Stimulated activated CD8-positive, alpha-beta memory T cell treated with anti-CD3 and anti-CD28 coated beads, Interleukin-4, amount 100 ng/mL, for 1 hour (primary cell): ENCODE results near the gene CEP290.

ENCODE experiments used
- DNase-seq, 2 donors: peaks; one replicate each; pipeline ENCODE4 v3.0.0-alpha.2; 2020; ENCODE audit warnings: low read depth in 2 of 2, low spot score in 1 of 2

Gene CEP290

GRCh38 chr12:88141774-88142609 lies at the start of gene CEP290, which contains the start of gene TMTC3:
TSS of gene CEP290 (minus strand) at chr12:88142088. CDS start at chr12:88141307, 781 bp downstream.
TSS of gene TMTC3 (plus strand) at chr12:88142307. CDS start at chr12:88148316, 6,009 bp downstream.
- DNase-seq, result peak; percentile 74 to 84

DNA sequence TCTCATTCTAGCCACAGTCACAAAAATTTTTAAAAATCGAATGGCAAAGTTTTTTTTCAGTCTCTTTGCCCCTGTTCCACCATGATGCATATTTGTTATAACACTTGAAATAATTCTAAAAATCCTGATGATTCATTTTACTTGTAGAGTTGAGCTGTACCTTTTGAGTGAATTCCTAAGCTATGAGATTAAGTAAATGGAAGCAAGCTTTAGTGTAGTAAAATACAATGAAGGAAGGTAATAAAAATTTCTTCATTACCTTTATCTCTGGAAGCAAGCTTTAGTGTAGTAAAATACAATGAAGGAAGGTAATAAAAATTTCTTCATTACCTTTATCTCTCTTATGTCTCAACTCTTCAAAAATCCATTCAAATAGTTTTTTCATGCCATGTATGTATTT lies 46.3 kb upstream of the CEP290 start:
- DNase-seq, result no peak

- no peak for DNase-seq
Observed at GRCh38 chr12:88187571-88187970, 45.7 kb upstream of the CEP290 start.

- no peak for DNase-seq
Observed at GRCh38 chr12:88185988-88186387, 44.1 kb upstream of the CEP290 start.

DNA sequence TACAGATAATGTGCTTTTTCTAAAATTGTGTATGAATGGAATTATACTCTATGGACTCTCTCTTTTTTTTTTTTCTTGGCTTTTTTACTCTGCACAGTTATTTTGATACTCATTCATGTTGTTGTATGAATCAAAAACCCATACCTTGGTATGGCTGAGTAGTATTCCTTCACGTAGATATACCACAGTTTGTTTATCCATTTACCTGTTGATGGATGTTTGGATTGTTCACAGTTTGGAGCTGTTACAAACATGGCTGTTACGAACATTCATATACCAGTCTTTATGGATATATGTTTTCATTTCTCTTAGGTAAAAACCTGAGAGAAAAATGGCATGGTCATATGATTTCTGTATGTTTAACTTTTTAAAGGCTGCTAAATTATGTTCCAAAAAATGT lies 43.4 kb upstream of the CEP290 start:
- no peak for DNase-seq

DNA sequence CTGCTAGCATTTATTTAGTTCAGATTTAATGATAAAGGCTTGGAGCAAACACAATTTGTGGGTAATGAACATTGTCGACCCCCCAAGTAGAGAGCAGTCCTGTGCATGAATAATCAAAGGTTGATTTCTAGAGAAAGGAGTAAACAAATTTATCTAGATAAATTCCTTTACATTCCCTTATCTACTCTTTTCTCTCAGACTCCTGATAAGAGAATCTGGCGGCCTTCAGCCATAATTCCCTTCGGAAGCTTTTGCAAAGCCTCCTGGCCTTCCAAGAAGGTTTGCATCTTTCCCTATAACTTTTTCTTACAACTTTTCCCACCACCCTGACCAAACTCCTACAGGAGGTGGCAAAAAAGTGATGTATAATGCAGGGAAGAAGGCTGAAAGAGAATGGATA lies 42.3 kb upstream of the CEP290 start:
- no peak for DNase-seq

- DNase-seq, result no peak
Observed at GRCh38 chr12:88182416-88182815, 40.5 kb upstream of the CEP290 start.

DNA sequence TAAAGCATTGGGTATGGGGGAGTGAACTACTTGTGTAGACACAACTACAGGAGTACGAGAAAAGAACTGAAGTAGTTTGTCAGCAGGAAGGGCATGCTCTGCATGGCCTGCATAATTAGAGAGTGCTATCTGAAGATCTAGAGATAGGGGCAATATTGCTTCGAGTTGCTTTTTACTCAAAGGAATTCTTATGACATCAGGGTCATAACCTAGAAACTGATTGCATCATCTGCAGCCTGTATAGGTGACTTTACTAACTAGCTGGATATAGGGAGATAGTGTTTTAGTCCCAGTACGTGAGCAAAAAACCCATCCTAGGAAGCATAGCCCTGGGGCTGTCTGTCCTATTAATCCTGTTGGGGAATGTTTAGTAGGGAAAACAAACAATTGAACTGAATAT lies 40.0 kb upstream of the CEP290 start:
- no peak for DNase-seq

- no peak for DNase-seq
Observed at GRCh38 chr12:88179436-88180014, 37.6 kb upstream of the CEP290 start.

GRCh38 chr12:88175544-88175943 lies 33.7 kb upstream of the CEP290 start:
- DNase-seq, result no peak

GRCh38 chr12:88172844-88173407 lies 31.0 kb upstream of the CEP290 start:
- DNase-seq, result no peak

DNA sequence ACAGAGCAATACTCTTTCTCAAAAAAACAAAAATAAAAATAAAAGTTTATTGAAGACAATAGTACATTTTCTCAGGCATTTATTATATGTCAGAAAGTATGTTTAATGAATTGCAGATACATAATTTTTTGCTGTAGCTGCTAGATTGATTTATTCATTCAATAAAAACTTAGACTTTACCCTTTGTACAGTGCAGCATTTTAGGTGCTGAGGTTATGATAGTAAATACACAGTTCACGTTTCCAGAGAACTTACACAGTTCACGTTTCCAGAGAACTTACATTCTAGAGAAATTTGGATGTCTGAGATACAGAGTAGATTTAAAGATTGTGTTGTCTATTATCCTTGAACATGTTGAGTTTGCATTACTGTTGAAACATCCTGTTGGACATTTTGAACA lies 25.5 kb upstream of the CEP290 start:
- no peak for DNase-seq

GRCh38 chr12:88166179-88166578 lies 24.3 kb upstream of the CEP290 start:
- no peak for DNase-seq

DNA sequence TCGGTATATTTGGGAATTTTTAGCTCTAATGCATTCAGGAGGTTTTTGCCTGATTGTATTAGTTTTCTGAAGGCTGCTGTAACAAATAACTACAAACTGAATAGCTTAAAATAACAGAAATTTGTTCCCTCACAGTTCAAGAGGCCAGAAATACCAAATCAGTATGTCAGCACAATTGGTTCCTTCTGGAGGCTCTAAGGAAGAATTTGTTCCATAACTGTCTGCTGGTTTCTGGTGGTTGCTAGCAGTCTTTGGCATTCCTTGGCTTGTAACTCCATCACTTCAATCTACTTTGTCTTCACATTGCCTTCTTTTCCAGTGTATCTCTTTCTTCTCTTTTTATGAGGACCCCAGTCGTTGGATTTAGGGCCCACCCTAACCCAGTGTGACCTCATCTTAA lies 21.5 kb upstream of the CEP290 start:
- DNase-seq, result no peak

DNA sequence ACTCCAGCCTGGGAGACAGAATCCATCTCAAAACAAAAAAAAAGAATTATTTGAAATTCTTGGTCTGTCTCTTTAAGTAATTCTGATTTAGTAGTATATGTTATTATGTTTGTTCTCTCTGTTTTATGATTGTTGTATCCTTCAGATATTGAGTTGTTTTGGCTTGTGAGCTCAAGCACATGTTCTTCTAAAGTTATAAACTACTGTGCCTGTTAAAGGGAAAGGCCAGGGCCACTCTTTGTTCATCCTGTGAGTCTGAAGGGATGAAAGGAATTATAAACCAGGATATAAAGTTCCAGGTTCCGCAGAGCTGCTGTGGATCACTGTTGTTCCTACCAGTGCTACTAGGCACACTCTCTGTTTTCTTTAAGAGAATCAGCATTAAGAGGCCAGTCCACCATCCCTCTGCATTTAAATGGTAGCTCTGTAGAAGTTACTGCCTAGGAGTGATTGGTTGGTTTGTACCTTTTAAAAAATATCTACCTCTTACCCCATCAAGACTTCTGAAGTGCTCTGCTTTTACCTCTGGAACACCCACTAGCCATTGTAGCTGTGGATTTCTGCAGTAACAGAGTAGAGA lies 14.3 kb upstream of the CEP290 start:
- no peak for DNase-seq

DNA sequence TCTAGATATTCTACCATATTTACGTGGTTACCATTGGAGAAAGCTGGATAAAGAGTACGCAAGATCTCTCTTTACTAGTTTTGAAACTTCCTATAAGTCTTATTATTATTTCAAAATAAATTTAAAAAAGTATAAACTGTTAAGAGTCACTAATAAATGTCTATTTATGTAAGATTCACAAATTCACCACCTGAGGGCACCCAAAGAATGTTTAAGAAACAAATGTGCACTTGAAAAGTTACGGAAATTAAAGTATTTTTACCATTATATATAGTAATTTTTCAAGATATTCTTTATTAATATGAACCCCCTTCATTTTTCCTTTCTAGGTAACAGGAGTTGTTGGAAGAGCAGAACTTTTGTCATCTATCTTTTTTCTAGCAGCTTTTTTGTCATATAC lies 12.1 kb upstream of the CEP290 start:
- no peak for DNase-seq

- DNase-seq, result no peak
Observed at GRCh38 chr12:88150063-88150462, 8.2 kb upstream of the CEP290 start.

- no peak for DNase-seq
Observed at GRCh38 chr12:88145567-88146505, 3.9 kb upstream of the CEP290 start.

GRCh38 chr12:88144546-88145468 lies 2.9 kb upstream of the CEP290 start:
- DNase-seq, result no peak

DNA sequence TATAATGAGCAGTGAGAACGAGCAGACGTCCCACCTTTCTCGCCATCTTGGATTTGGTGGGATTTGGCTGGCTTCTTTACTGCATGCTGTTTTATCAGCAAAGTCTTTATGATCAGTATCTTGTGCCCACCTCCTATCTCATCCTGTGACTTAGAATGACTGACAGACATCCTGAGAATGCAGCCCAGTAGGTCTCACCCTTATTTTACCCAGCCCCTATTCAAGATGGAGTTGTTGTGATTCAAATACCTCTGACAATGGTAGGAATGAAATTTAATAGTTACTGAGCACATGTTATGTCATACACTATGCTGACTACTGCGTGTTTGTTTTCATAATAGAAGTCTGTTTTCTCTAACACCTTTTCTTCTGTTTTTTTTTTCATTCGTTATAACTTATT lies 2.1 kb upstream of the CEP290 start:
- DNase-seq, result no peak
